ENCODE data around the gene TMEM271. TPM values are rescaled to one million over a fixed set of nuclear protein-coding genes. Genes with fewer than 3 reads are reported as not detected.

The TMEM271 gene
- total RNA-seq, 1 donor from 2014 or later, result 0.26 TPM

- H3K9me3 Mint-ChIP-seq, result peaks cover 2% of the 10 kb centered on the region
- H3K27me3 Mint-ChIP-seq (ENCODE audit: low read depth), result peaks cover 15% of the 10 kb centered on the region
- peaks cover 3% of the 10 kb centered on the region for H3K4me1 Mint-ChIP-seq
- TF ChIP-seq CTCF (conservative IDR thresholded peaks at IDR 0.05), result no peak
- no peak for DNase-seq (ENCODE audit: low read depth, low spot score)
- H3K4me3 Mint-ChIP-seq, result no peak overlapping the region
- H3K36me3 Mint-ChIP-seq (ENCODE audit: low read depth), result no peaks in the 10 kb centered on the region
- H3K27ac Mint-ChIP-seq (ENCODE audit: unreplicated experiment), result peak overlapping the region; percentile 43
These were observed 47.2 kb upstream of the TMEM271 start for GRCh38 chr4:622996-623913.

DNA sequence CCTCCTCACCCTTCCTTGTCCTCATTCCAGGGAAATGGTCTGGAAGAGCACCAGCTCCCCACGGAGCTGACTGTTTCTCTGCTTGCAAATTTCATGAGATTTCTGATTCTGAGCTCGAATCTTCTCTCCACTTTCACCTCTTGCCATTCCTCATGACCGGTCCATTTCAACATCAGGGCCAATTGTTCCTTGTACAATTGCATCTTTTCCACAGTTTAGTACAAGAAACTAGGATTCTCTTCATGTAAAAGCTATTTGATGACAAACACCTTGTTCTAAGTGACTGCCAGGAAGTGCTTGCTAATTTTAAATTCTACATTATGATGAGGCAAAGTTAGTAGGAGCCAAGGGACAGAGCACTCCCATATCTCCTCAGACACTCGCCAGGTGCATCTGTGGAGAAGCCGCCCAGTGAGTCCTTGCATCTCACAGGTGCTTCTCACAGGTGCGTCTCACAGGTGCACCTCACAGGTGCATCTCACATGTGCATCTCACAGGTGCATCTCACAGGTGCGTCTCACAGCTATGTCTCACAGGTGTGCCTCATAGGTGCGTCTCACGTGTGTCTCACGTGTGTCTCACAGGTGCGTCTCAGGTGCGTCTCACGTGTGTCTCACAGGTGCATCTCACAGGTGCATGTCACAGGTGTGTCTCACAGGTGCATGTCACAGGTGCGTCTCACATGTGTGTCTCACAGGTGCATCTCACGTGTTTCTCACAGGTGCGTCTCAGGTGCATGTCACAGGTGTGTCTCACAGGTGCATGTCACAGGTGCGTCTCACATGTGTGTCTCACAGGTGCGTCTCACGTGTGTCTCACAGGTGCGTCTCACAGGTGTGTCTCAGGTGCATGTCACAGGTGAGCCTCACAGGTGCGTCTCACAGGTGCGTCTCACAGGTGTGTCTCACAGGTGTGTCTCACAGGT is 46.2 kb upstream of the TMEM271 start:
- Mint-ChIP-seq H3K4me1 (peaks cover 3% of the 10 kb centered on the region), H3K9me3 (peaks cover 2% of the 10 kb centered on the region), H3K27me3 (ENCODE audit: low read depth) (peaks cover 22% of the 10 kb centered on the region), H3K4me3 (no peak overlapping the region), H3K36me3 (ENCODE audit: low read depth) (no peaks in the 10 kb centered on the region), H3K27ac (ENCODE audit: unreplicated experiment) (peak overlapping the region; percentile 43)
- no peak for TF ChIP-seq CTCF (conservative IDR thresholded peaks at IDR 0.05)
- DNase-seq (ENCODE audit: low read depth, low spot score), result no peak

DNA sequence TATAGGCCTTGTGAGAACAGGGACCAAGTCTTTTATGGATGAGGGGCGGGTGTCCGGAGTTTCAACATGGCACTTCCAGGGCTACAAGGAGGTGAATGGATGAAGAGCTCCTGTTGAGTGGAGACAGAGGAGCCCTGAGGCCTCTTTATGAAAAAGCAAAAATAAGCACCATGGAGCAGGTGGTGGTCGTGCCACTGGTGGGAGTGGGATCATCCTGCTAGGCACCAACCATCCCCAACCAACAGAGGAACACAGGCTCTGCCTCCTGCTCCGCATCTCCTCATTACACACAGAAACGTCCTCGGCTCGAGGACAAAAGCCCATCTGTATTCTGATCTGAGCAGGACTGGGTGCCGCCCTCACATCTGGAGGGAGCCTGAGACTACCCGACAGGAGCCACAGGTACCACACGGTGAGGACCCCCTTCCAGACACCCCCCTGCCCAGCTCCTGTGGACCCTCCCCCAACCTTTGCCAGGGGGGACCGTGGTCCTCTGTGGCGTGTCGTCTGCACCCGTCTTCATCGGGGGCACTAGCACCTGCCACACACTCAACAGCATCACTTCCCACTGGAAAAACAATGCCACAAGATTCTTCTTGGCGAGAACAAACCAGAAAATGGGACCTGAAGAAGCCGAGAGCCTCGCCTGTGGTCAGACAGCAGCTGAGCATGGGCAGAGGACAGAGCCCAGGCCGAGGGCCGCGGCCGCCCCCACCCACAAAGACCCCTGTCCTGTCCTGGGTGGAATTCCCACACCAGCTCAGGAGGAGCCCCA is 45.4 kb upstream of the TMEM271 start:
- Mint-ChIP-seq H3K27me3 (ENCODE audit: low read depth) (peaks cover 24% of the 10 kb centered on the region), H3K36me3 (ENCODE audit: low read depth) (no peaks in the 10 kb centered on the region), H3K4me1 (peaks cover 3% of the 10 kb centered on the region), H3K27ac (ENCODE audit: unreplicated experiment) (no peak overlapping the region), H3K9me3 (peaks cover 2% of the 10 kb centered on the region), H3K4me3 (no peak overlapping the region)
- no peak for DNase-seq (ENCODE audit: low read depth, low spot score)
- no peak for TF ChIP-seq CTCF (conservative IDR thresholded peaks at IDR 0.05)

- peaks cover 3% of the 10 kb centered on the region for H3K4me1 Mint-ChIP-seq
- H3K27ac Mint-ChIP-seq (ENCODE audit: unreplicated experiment), result no peak overlapping the region
- H3K36me3 Mint-ChIP-seq (ENCODE audit: low read depth), result no peaks in the 10 kb centered on the region
- DNase-seq (ENCODE audit: low read depth, low spot score), result no peak
- H3K27me3 Mint-ChIP-seq (ENCODE audit: low read depth), result peaks cover 29% of the 10 kb centered on the region
- H3K9me3 Mint-ChIP-seq, result peaks cover 2% of the 10 kb centered on the region
- H3K4me3 Mint-ChIP-seq, result no peak overlapping the region
- no peak for TF ChIP-seq CTCF (conservative IDR thresholded peaks at IDR 0.05)
These were observed 44.8 kb upstream of the TMEM271 start for GRCh38 chr4:620851-621261.

DNA sequence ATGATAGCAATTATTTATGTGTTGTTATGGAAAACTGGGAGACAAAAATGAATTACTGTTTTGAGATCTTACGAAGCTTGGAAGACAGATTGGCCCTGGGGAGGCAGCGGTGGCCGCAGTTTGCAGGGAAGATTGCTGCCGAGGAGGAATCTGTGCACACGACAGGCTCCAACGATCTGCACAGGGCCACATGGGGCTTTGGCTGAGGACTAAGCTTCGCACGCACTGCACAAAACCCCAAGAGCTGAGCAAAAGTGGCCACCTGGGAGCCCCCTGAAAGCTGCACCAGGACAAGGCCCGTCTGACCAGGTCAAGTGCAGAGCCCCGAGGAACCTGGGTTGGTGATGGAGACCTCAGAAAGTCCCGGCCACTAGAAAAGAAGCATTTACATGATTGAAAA is 44.1 kb upstream of the TMEM271 start:
- no peak for DNase-seq (ENCODE audit: low read depth, low spot score)
- H3K27ac Mint-ChIP-seq (ENCODE audit: unreplicated experiment), result no peak overlapping the region
- H3K4me3 Mint-ChIP-seq, result no peak overlapping the region
- H3K9me3 Mint-ChIP-seq, result peaks cover 2% of the 10 kb centered on the region
- no peak for TF ChIP-seq CTCF (conservative IDR thresholded peaks at IDR 0.05)
- H3K36me3 Mint-ChIP-seq (ENCODE audit: low read depth), result no peaks in the 10 kb centered on the region
- H3K4me1 Mint-ChIP-seq, result peaks cover 3% of the 10 kb centered on the region
- H3K27me3 Mint-ChIP-seq (ENCODE audit: low read depth), result peaks cover 35% of the 10 kb centered on the region
